Tibial nerve (tissue), 3 donors: ENCODE results near the gene TANK.

Source experiments
- POLR2A ChIP-seq, 2 donors: fragments of 450-650 bp; IDR thresholded peaks; one replicate each; pipeline ENCODE4 v1.6.1; 2017; ENCODE audit warnings: antibody characterized with exemption in 2 of 2, mild to moderate bottlenecking in 2 of 2, moderate library complexity in 2 of 2
- TF ChIP-seq, protein P1 (sequence below), 5 experiments: fragments of 200-600 bp in 3 of 5; fragments of 450-650 bp in 2 of 5; sonication (generic) in 3 of 5; IDR thresholded peaks; one replicate each; pipeline ENCODE4 v1.5.1; 2016 to 2019; ENCODE audit warnings: antibody characterized with exemption in 5 of 5, mild to moderate bottlenecking in 3 of 5, moderate library complexity in 2 of 5

DNA sequence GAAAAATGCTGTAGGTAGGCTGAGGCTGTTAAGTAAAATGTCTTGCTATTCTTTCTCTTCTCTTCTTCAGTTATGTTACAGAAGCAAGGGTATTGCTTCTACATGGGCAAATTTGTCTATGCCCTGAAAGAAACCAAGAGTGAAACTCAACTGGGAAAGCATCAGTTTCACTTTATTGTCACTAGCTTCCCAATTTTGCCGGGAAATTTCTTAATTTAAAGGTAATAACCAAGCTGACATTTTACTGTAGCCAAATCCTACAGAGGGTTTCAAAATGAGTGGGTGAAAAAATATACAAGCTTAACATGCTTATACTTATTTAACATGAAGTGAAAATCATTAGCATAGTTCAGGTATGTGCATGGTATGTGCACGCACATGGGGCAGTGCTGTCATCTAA is 3.2 kb downstream of the TANK start:
- TF ChIP-seq, protein P1, sequence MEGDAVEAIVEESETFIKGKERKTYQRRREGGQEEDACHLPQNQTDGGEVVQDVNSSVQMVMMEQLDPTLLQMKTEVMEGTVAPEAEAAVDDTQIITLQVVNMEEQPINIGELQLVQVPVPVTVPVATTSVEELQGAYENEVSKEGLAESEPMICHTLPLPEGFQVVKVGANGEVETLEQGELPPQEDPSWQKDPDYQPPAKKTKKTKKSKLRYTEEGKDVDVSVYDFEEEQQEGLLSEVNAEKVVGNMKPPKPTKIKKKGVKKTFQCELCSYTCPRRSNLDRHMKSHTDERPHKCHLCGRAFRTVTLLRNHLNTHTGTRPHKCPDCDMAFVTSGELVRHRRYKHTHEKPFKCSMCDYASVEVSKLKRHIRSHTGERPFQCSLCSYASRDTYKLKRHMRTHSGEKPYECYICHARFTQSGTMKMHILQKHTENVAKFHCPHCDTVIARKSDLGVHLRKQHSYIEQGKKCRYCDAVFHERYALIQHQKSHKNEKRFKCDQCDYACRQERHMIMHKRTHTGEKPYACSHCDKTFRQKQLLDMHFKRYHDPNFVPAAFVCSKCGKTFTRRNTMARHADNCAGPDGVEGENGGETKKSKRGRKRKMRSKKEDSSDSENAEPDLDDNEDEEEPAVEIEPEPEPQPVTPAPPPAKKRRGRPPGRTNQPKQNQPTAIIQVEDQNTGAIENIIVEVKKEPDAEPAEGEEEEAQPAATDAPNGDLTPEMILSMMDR (IDR thresholded peaks at IDR 0.05), result no peak
- no peak for TF ChIP-seq POLR2A (IDR thresholded peaks at IDR 0.05)
